ENCODE data around the gene TMC4. TPM values are rescaled to one million over a fixed set of nuclear protein-coding genes. Genes with fewer than 3 reads are reported as not detected.
"Not testable (repeated sequence)": the region's sequence is repeated elsewhere in the genome, so short reads cannot be mapped to it uniquely, and the experiment has no call there.

Gene TMC4, protein sequence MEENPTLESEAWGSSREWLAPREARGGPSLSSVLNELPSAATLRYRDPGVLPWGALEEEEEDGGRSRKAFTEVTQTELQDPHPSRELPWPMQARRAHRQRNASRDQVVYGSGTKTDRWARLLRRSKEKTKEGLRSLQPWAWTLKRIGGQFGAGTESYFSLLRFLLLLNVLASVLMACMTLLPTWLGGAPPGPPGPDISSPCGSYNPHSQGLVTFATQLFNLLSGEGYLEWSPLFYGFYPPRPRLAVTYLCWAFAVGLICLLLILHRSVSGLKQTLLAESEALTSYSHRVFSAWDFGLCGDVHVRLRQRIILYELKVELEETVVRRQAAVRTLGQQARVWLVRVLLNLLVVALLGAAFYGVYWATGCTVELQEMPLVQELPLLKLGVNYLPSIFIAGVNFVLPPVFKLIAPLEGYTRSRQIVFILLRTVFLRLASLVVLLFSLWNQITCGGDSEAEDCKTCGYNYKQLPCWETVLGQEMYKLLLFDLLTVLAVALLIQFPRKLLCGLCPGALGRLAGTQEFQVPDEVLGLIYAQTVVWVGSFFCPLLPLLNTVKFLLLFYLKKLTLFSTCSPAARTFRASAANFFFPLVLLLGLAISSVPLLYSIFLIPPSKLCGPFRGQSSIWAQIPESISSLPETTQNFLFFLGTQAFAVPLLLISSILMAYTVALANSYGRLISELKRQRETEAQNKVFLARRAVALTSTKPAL
- total RNA-seq, result under 1 TPM; 0.26 to 0.27 TPM

DNA sequence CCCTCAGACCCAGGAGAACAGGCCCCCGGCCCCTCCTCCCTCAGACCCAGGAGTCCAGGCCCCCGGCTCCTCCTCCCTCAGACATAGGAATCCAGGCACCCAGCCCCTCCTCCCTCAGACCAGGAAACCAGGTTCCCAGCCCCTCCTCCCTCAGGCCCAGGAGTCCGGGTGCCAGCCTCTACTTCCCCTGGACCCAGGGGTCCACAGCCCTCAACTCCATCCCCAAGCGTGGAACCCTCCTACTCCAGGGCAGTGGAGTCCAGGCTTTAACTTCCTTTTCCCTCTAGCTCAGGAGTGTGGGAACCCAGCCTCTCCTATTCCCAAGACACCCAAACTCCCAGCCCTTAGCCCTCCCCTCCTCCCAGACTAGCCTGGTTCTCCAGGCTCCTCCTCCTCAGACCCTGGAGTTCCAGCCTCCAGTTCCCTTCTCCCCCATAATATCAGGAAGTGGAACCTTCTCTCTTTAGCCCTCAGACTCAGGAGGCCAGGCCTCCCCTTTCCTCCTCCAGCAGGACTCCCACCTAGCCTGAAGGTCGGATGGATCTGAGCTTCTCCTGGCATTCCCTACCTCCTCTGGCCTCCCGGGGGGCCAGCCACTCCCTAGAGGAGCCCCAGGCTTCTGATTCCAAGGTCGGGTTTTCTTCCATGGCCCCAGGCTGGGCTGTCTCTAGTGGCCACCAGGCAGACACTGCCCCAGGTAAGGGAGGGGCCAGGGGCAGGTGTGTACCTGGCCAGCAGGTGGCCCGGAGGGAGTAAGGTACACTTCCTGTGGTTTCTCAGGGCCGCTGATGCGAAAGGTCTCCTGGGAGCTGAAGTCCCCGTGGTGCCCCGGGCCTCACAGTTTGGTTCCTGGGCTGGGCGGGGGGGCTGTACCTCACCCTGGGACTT, at the start of gene TMC4:
Gene TMC4 (minus strand): TSS at position 690 of the 888 bp plus-strand sequence. CDS start 43 bp downstream, at position 647.
- H3K27me3 Mint-ChIP-seq, result no peaks in the 10 kb centered on the region
- H3K4me1 Mint-ChIP-seq (ENCODE audit: low read depth), result no peaks in the 10 kb centered on the region
- ChIA-PET POLR2A (interaction anchor here (0.5 to 1.1 kb wide), 6 partner anchors 13 to 206 kb away, joined by 3 to 4 read pairs (median 3); partner anchors contain the start of genes LENG1, MBOAT7 and RPS9), CTCF (interaction anchor here (1.1 to 1.8 kb wide), 2 partner anchors 59 to 94 kb away, joined by 3 to 6 read pairs; no protein-coding TSS in a partner anchor)
- H3K27ac Mint-ChIP-seq, result no peak within 1 kb of the TSS
- peaks cover 5% of the 10 kb centered on the region for H3K36me3 Mint-ChIP-seq
- DNase-seq, result no peak
- no peak within 1 kb of the TSS for H3K4me3 Mint-ChIP-seq
- intact Hi-C loops (cut with micrococcal nuclease), result no loop called here
- no peaks in the 10 kb centered on the region for H3K9me3 Mint-ChIP-seq

DNA sequence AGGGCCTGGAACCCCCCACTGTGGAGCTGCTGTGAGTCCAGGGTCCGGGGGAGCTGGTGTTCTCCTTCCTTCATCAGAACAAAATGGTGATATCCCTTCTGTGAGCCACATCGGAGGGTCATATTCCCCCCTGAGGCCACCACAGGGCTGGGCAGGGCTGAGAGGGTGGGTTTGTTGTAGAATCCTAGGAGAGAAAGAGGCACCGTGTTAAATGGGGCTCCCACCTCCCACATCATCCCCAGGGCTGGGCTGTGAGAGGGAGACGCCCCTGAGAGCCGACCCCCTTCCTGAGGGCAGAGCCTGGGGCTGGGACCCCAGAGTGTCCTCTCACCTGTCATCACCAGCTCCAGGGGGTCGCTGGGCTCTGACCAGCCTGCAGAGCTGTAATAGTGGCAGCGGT, 49.0 kb upstream of the TMC4 start:
- H3K36me3 Mint-ChIP-seq; intact Hi-C loops (cut with micrococcal nuclease); H3K27me3 Mint-ChIP-seq; DNase-seq; CTCF ChIA-PET; H3K9me3 Mint-ChIP-seq; H3K4me3 Mint-ChIP-seq; POLR2A ChIA-PET: not testable (repeated sequence)
- Mint-ChIP-seq H3K4me1 (ENCODE audit: low read depth) (peaks cover 16% of the 10 kb centered on the region), H3K27ac (peak overlapping the region; percentile 66)

DNA sequence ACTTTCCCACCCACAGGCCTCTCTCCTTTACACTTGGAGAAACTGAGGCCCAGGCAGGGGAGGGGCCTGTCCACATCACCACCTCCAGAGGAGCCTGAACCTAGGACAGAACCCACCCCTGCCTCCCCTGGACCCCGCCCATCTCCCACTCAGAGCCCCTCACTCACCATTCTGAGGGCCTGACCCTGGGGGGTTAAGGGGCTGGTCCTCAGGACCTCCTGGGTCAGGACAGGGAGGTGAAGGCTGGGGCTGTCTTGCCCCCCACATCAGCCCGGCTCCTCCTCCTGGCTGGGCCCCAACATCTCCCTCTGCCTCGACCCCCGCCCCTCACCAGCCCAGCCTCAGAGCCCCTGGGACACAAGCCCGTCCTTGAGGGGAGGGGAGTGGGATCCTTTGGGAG, 46.7 kb upstream of the TMC4 start:
- H3K27ac Mint-ChIP-seq; intact Hi-C loops (cut with micrococcal nuclease); H3K9me3 Mint-ChIP-seq; DNase-seq; POLR2A ChIA-PET; H3K4me3 Mint-ChIP-seq; CTCF ChIA-PET; H3K27me3 Mint-ChIP-seq: not testable (repeated sequence)
- H3K4me1 Mint-ChIP-seq (ENCODE audit: low read depth), result peaks cover 16% of the 10 kb centered on the region
- peaks cover 15% of the 10 kb centered on the region for H3K36me3 Mint-ChIP-seq

DNA sequence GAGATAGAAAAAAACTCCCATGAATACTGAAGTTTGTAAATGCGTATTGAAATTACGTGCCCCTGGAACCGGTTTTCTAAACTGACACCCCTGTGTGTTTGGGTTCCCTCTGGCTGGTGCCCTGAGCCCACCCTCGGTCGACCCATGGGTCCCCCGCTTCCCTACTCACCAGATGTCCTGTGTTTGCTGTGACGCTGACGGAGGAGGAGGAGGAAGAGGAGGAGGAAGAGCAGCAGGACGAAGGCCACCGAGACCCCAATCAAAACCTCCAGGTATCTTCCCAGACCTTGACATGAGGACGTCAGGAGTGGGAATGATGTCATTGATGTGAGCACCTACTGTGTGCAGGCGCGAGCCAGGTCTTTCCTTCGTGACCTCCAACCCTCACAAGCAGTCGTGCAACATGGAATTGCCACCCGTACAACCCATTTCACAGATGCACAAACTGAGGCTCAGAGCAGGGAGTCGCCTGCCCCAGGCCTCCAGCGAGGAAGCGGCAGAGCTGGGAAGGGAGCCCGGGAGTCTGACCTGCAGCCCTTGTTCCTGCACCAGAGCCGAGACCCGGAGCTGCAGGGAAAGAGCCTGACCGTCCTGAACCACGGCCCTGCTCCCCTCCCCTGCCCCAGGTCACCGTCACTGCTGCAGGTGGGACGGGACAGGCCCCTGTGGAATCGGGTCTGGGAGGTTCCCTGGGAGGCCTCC, 46.2 kb upstream of the TMC4 start:
- DNase-seq, result no peak
- H3K36me3 Mint-ChIP-seq, result peaks cover 17% of the 10 kb centered on the region
- H3K4me3 Mint-ChIP-seq, result no peak overlapping the region
- H3K9me3 Mint-ChIP-seq, result no peaks in the 10 kb centered on the region
- peaks cover 16% of the 10 kb centered on the region for H3K4me1 Mint-ChIP-seq (ENCODE audit: low read depth)
- intact Hi-C loops (cut with micrococcal nuclease), result no loop called here
- POLR2A ChIA-PET, result no interaction called here
- H3K27me3 Mint-ChIP-seq, result peaks cover 6% of the 10 kb centered on the region
- no peak overlapping the region for H3K27ac Mint-ChIP-seq
- CTCF ChIA-PET, result no interaction called here

DNA sequence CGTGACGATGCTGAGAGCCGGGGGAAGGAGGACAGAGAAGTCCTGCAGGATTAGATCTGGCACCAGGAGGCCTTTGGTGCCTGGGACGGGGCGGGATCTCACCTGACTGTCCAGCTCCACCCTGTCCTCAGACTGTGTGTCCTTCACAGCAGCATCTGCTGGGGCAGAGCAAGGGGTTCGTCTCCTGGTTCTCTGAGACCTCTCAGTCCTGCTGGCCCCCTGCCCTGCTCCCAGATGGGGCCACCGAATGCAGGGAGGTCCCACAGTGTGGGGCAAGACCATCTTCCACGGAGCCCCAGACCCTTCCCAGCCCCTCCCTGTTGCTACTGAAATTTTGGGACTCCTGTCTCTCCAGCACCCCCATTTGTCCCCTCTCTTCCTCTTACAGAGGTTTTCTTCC, 45.3 kb upstream of the TMC4 start:
- Mint-ChIP-seq H3K9me3 (no peaks in the 10 kb centered on the region), H3K27me3 (peaks cover 1% of the 10 kb centered on the region), H3K4me1 (ENCODE audit: low read depth) (peaks cover 13% of the 10 kb centered on the region), H3K4me3 (no peak overlapping the region), H3K36me3 (peaks cover 18% of the 10 kb centered on the region), H3K27ac (no peak overlapping the region)
- DNase-seq, result no peak
- intact Hi-C loops (cut with micrococcal nuclease), result no loop called here
- CTCF ChIA-PET, result no interaction called here
- POLR2A ChIA-PET, result no interaction called here

DNA sequence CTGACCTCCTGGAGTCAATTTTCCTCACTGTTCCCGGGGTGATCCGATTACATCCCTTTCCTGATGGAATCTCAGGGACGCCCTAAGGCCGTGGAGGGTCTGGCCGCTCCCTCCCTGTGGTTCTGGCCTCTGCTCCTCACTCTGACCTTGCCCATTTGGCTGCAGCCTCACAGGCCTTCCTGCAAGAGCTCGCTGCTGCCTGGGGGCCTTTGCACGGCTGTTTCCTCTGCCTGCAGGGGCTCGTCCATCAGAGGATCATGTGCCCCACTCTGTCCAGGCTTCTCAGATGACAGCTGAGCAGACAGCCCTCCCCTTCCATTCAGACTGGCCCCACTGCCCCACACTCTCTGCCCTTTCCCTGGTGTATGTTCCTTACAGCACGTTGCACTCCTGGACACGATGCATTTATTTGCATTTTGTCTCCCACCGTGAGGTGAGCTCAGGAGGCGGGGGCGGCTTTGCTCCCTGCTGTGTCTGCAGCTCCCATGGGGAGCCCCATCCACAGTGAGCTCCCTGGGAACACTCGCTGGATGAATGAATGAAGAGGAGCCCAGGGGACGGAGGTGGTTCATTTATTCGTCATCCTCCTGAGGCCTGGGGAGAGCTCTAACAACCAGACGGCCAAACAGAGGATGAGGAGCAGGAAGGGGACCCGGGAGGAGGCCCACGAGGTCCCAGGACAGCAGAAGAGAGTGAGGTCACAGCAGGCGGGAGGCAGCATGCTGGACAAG, 44.7 kb upstream of the TMC4 start:
- peaks cover 24% of the 10 kb centered on the region for H3K36me3 Mint-ChIP-seq
- DNase-seq; H3K4me3 Mint-ChIP-seq; H3K27me3 Mint-ChIP-seq; H3K4me1 Mint-ChIP-seq (ENCODE audit: low read depth); H3K9me3 Mint-ChIP-seq; H3K27ac Mint-ChIP-seq; CTCF ChIA-PET; intact Hi-C loops (cut with micrococcal nuclease); POLR2A ChIA-PET: not testable (repeated sequence)

DNA sequence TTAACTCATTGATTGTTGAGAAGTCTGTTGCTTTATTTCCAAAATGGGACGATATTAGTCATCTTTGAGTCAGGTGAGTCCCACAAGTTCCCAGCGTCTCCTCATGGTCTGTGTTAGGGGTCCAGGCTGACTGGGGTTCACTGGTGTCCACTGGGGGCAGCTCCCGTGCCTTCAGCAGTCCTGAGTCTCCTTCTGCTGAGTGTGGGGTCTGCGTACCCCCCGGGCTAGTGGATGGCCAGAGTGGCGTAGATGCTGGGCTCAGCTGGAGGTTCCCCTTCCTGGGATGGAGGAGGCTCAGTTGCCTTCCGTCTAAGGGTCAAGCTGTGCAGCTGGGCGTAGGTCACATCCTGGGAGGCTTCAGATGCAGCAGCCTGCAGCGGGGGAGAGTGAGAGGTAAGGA, 43.9 kb upstream of the TMC4 start:
- peaks cover 26% of the 10 kb centered on the region for H3K36me3 Mint-ChIP-seq
- DNase-seq, result no peak
- peaks cover 5% of the 10 kb centered on the region for H3K4me1 Mint-ChIP-seq (ENCODE audit: low read depth)
- H3K9me3 Mint-ChIP-seq, result no peaks in the 10 kb centered on the region
- H3K27me3 Mint-ChIP-seq, result no peaks in the 10 kb centered on the region
- no peak overlapping the region for H3K27ac Mint-ChIP-seq
- H3K4me3 Mint-ChIP-seq, result no peak overlapping the region
- CTCF ChIA-PET, result no interaction called here
- POLR2A ChIA-PET, result no interaction called here
- intact Hi-C loops (cut with micrococcal nuclease), result no loop called here

DNA sequence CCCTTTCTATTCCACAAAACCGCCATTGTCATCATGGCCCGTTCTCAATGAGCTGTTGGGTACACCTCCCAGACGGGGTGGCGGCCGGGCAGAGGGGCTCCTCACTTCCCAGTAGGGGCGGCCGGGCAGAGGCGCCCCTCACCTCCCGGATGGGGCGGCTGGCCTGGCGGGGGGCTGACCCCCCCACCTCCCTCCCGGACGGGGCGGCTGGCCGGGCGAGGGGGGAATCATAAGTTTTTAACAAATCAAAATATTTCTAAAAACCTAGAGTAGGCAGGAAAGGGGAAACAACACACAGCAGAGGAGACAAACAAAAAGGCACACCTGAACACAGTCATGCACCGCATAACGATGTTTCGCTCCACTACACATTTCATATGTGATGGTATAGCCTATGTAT, 41.8 kb upstream of the TMC4 start:
- CTCF ChIA-PET; H3K4me3 Mint-ChIP-seq; DNase-seq; H3K9me3 Mint-ChIP-seq; POLR2A ChIA-PET; intact Hi-C loops (cut with micrococcal nuclease); H3K27me3 Mint-ChIP-seq; H3K27ac Mint-ChIP-seq: not testable (repeated sequence)
- H3K36me3 Mint-ChIP-seq, result peaks cover 39% of the 10 kb centered on the region
- peaks cover 17% of the 10 kb centered on the region for H3K4me1 Mint-ChIP-seq (ENCODE audit: low read depth)

DNA sequence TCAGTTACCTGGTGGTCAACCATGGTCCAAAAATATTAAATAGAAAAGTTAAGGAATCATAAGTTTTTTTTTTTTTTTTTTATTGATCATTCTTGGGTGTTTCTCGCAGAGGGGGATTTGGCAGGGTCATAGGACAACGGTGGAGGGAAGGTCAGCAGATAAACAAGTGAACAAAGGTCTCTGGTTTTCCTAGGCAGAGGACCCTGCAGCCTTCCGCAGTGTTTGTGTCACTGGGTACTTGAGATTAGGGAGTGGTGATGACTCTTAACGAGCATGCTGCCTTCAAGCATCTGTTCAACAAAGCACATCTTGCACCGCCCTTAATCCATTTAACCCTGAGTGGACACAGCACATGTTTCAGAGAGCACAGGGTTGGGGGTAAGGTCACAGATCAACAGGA, 41.3 kb upstream of the TMC4 start:
- intact Hi-C loops (cut with micrococcal nuclease); H3K4me3 Mint-ChIP-seq; DNase-seq; POLR2A ChIA-PET; H3K27ac Mint-ChIP-seq; H3K27me3 Mint-ChIP-seq; H3K9me3 Mint-ChIP-seq: not testable (repeated sequence)
- H3K36me3 Mint-ChIP-seq, result peaks cover 42% of the 10 kb centered on the region
- CTCF ChIA-PET, result interaction anchor here (0.7 kb wide), 1 partner anchor 46 kb away, joined by 3 read pairs; no protein-coding TSS in a partner anchor
- H3K4me1 Mint-ChIP-seq (ENCODE audit: low read depth), result peaks cover 22% of the 10 kb centered on the region

DNA sequence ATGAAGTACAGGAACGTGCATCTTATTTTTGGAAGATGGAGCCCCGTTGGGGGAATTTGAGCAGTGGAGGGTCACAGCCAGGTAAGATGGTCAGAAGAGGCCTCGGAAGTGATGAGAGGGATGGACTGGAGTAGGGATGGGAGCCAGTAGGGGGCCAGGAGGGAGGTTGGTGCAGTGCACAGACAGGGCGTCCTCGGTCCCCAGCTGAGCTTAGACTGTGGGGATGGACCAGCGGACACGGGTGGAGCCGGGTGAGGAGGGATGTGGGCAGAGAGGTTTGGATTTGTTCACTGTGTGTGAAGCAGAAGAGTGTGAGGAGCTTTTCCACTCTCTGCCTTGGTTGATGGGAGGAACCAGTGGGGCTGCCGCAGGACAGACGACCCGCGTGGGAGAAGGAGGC, 38.3 kb upstream of the TMC4 start:
- H3K27ac Mint-ChIP-seq, result peak overlapping the region; percentile 89
- DNase-seq, result no peak
- POLR2A ChIA-PET, result interaction anchor here (1.1 to 8.2 kb wide), 4 partner anchors 9 to 41 kb away, joined by 3 to 103 read pairs (median 13); partner anchors contain the start of genes MBOAT7, RPS9 and TSEN34
- no peak overlapping the region for H3K4me3 Mint-ChIP-seq
- intact Hi-C loops (cut with micrococcal nuclease), result loop anchor here (2.0 kb wide), 1 partner anchor 50 kb away; no protein-coding TSS in a partner anchor
- peaks cover 52% of the 10 kb centered on the region for H3K4me1 Mint-ChIP-seq (ENCODE audit: low read depth)
- CTCF ChIA-PET, result interaction anchor here (0.7 to 2.2 kb wide), 3 partner anchors 22 to 55 kb away, joined by 3 to 11 read pairs (median 5); partner anchors contain the start of gene MBOAT7
- H3K27me3 Mint-ChIP-seq, result no peaks in the 10 kb centered on the region
- H3K9me3 Mint-ChIP-seq, result no peaks in the 10 kb centered on the region
- H3K36me3 Mint-ChIP-seq, result peaks cover 57% of the 10 kb centered on the region

Data from activated CD4-positive, alpha-beta memory T cell treated with anti-CD3 and anti-CD28 coated beads for 36 hours (primary cell).